ENCODE data around the gene HAUS7. TPM values are rescaled to one million over a fixed set of nuclear protein-coding genes. Genes with fewer than 3 reads are reported as not detected.

Gene HAUS7
- total and polyA plus RNA-seq, 5 donors from 2014 or later: 28.0 to 43.1 (median 34.4) TPM

GRCh38 chrX:153412746-153413720 is 57.3 kb downstream of the HAUS7 start:
- Histone ChIP-seq H3K4me3 (ENCODE audit: low read depth, low read length) (no peak overlapping the region), H3K27me3 (ENCODE audit: control insufficient read depth, insufficient read depth, low read length) (no peaks in the 10 kb centered on the region), H3K36me3 (ENCODE audit: control insufficient read depth, insufficient read depth, low read length) (no peaks in the 10 kb centered on the region), H3K27ac (ENCODE audit: insufficient read depth, low read length, poor library complexity, severe bottlenecking) (no peak overlapping the region), H3K9me3 (ENCODE audit: control insufficient read depth in 2 of 2, low read length in 2 of 2) (no peaks in the 10 kb centered on the region), H3K4me1 (ENCODE audit: control insufficient read depth, insufficient read depth, low read length, poor library complexity, severe bottlenecking) (peaks cover 7% of the 10 kb centered on the region)
- Mint-ChIP-seq H3K27ac (no peak overlapping the region), H3K36me3 (no peaks in the 10 kb centered on the region), H3K4me1 (peaks cover 0 to 11% (median 4%) of the 10 kb centered on the region in 4 donors), H3K9me3 (no peaks in the 10 kb centered on the region), H3K4me3 (no peak overlapping the region), H3K27me3 (peaks cover 4% of the 10 kb centered on the region)
- no peak for DNase-seq
- ATAC-seq (ENCODE audit: low read depth in 2 of 2): no peak

DNA sequence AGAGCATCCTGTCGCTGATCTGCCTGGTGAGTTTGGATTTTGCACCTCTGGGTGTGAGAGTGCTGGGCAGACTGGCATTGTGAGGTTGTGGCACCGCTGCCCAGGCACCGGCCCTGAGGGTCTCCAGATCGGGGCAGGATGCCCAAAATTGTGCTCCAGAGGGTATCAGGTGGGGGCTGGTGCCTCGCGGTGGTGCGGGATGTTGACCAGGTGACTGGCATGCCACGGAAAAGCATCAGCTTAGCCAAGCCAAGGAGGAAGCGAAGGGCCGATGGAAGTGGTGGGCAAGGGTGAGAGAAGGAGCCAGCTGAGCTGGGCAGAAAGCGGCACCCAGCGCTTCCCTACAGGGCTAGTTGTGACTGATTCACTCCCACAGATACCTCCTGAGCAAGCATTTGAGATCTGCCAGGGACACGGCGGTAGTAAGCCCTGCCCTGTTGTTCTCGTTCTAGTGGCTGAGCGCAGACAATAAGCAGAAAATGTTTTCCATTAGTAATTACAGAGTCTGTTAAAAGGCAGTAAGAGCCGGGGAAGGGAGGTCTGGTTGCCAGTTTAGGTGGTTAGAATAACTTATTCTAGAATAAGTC is 58.3 kb downstream of the HAUS7 start:
- Mint-ChIP-seq H3K4me1 (peaks cover 0 to 11% (median 4%) of the 10 kb centered on the region in 4 donors), H3K9me3 (no peaks in the 10 kb centered on the region), H3K27me3 (peaks cover 4% of the 10 kb centered on the region), H3K36me3 (no peaks in the 10 kb centered on the region), H3K4me3 (peak overlapping the region in 3 of 4 donors; percentile 73 to 86 (median 82)), H3K27ac (no peak overlapping the region)
- Histone ChIP-seq H3K4me1 (ENCODE audit: control insufficient read depth, insufficient read depth, low read length, poor library complexity, severe bottlenecking) (peaks cover 7% of the 10 kb centered on the region), H3K27ac (ENCODE audit: insufficient read depth, low read length, poor library complexity, severe bottlenecking) (no peak overlapping the region), H3K27me3 (ENCODE audit: control insufficient read depth, insufficient read depth, low read length) (no peaks in the 10 kb centered on the region), H3K9me3 (ENCODE audit: control insufficient read depth in 2 of 2, low read length in 2 of 2) (no peaks in the 10 kb centered on the region), H3K4me3 (ENCODE audit: low read depth, low read length) (no peak overlapping the region), H3K36me3 (ENCODE audit: control insufficient read depth, insufficient read depth, low read length) (no peaks in the 10 kb centered on the region)
- ATAC-seq (ENCODE audit: low read depth in 2 of 2) (no peak), DNase-seq (no peak)

GRCh38 chrX:153411255-153411987 is 59.0 kb downstream of the HAUS7 start, which contains the start of gene ZFP92:
TSS of gene ZFP92 (plus strand) at chrX:153411472. CDS start at chrX:153418323, 6,851 bp downstream.
- peaks cover 0 to 11% (median 4%) of the 10 kb centered on the region in 4 donors for H3K4me1 Mint-ChIP-seq
- H3K36me3 Mint-ChIP-seq: no peaks in the 10 kb centered on the region
- Histone ChIP-seq H3K9me3 (ENCODE audit: control insufficient read depth in 2 of 2, low read length in 2 of 2) (no peaks in the 10 kb centered on the region), H3K4me1 (ENCODE audit: control insufficient read depth, insufficient read depth, low read length, poor library complexity, severe bottlenecking) (peaks cover 7% of the 10 kb centered on the region), H3K36me3 (ENCODE audit: control insufficient read depth, insufficient read depth, low read length) (no peaks in the 10 kb centered on the region), H3K4me3 (ENCODE audit: low read depth, low read length) (no peak within 1 kb of the TSS), H3K27ac (ENCODE audit: insufficient read depth, low read length, poor library complexity, severe bottlenecking) (no peak within 1 kb of the TSS), H3K27me3 (ENCODE audit: control insufficient read depth, insufficient read depth, low read length) (no peaks in the 10 kb centered on the region)
- no peaks in the 10 kb centered on the region for H3K9me3 Mint-ChIP-seq
- H3K4me3 Mint-ChIP-seq: peak within 1 kb of the TSS in 3 of 4 donors; percentile 74 to 86 (median 82)
- ATAC-seq (ENCODE audit: low read depth in 2 of 2): peak; percentile 28 to 48
- DNase-seq: peak; percentile 2 to 19 (median 18)
- peaks cover 4% of the 10 kb centered on the region for H3K27me3 Mint-ChIP-seq
- peak within 1 kb of the TSS in 1 of 3 donors; percentile 89 for H3K27ac Mint-ChIP-seq

DNA sequence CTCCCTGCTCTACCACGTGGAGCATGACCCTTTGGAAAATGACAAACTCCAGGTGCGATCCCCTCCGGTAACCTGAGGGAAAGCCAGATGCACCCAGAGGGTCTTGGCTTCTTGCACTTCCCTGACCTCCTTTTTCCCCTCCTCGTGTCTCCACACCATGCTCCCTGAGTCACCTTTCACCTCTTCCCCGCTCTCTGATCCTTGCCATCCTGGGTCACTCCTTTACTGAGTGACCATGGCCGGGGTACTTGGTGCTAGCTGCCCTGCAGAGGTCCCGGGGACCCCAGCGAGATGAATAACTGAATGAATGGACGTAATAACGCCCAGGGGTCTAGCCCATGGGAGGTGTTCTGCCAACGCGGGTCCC is 59.5 kb downstream of the HAUS7 start:
- H3K4me1 Mint-ChIP-seq: peaks cover 0 to 11% (median 4%) of the 10 kb centered on the region in 4 donors
- no peaks in the 10 kb centered on the region for H3K36me3 Mint-ChIP-seq
- Histone ChIP-seq H3K4me1 (ENCODE audit: control insufficient read depth, insufficient read depth, low read length, poor library complexity, severe bottlenecking) (peaks cover 7% of the 10 kb centered on the region), H3K4me3 (ENCODE audit: low read depth, low read length) (no peak overlapping the region), H3K27me3 (ENCODE audit: control insufficient read depth, insufficient read depth, low read length) (no peaks in the 10 kb centered on the region), H3K36me3 (ENCODE audit: control insufficient read depth, insufficient read depth, low read length) (no peaks in the 10 kb centered on the region), H3K27ac (ENCODE audit: insufficient read depth, low read length, poor library complexity, severe bottlenecking) (no peak overlapping the region), H3K9me3 (ENCODE audit: control insufficient read depth in 2 of 2, low read length in 2 of 2) (no peaks in the 10 kb centered on the region)
- peak overlapping the region in 1 of 3 donors; percentile 89 for H3K27ac Mint-ChIP-seq
- DNase-seq (no peak), ATAC-seq (ENCODE audit: low read depth in 2 of 2) (no peak)
- no peaks in the 10 kb centered on the region for H3K9me3 Mint-ChIP-seq
- H3K27me3 Mint-ChIP-seq: peaks cover 4% of the 10 kb centered on the region
- peak overlapping the region in 2 of 4 donors; percentile 70 to 74 for H3K4me3 Mint-ChIP-seq

DNA sequence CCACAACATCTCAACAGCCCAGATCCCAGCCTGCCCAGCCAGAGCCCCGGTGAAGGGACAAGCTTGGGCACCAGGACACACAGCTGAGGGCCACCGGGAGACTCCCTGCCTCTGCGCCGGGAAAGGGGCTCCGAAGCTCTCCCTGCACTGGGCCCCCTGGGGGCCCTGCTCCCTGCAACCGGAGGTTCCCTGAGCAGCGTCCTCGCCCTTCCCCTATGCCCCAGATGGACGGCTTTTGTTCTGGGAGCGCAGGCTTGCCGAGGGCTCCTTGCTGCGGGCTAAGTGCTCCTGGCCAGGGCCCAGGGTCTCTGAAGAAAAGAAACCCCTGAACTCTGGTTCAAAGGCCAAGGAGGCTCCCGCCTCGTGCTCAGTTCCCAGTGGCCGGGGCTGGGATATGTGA is 60.0 kb downstream of the HAUS7 start:
- H3K9me3 ChIP-seq (ENCODE audit: control insufficient read depth in 2 of 2, low read length in 2 of 2): no peaks in the 10 kb centered on the region
- H3K9me3 Mint-ChIP-seq: no peaks in the 10 kb centered on the region
- no peaks in the 10 kb centered on the region for H3K36me3 Mint-ChIP-seq
- no peak overlapping the region for H3K4me3 ChIP-seq (ENCODE audit: low read depth, low read length)
- no peak overlapping the region for H3K4me3 Mint-ChIP-seq
- no peaks in the 10 kb centered on the region for H3K36me3 ChIP-seq (ENCODE audit: control insufficient read depth, insufficient read depth, low read length)
- no peak overlapping the region for H3K27ac ChIP-seq (ENCODE audit: insufficient read depth, low read length, poor library complexity, severe bottlenecking)
- no peak overlapping the region for H3K27ac Mint-ChIP-seq
- H3K27me3 Mint-ChIP-seq: peaks cover 4% of the 10 kb centered on the region
- peaks cover 7% of the 10 kb centered on the region for H3K4me1 ChIP-seq (ENCODE audit: control insufficient read depth, insufficient read depth, low read length, poor library complexity, severe bottlenecking)
- ATAC-seq (ENCODE audit: low read depth in 2 of 2): no peak
- no peaks in the 10 kb centered on the region for H3K27me3 ChIP-seq (ENCODE audit: control insufficient read depth, insufficient read depth, low read length)
- DNase-seq: no peak
- peaks cover 0 to 11% (median 4%) of the 10 kb centered on the region in 4 donors for H3K4me1 Mint-ChIP-seq

- H3K27ac ChIP-seq (ENCODE audit: insufficient read depth, low read length, poor library complexity, severe bottlenecking): no peak overlapping the region
- no peaks in the 10 kb centered on the region for H3K36me3 ChIP-seq (ENCODE audit: control insufficient read depth, insufficient read depth, low read length)
- ATAC-seq (ENCODE audit: low read depth in 2 of 2) (no peak), DNase-seq (no peak)
- Mint-ChIP-seq H3K27me3 (peaks cover 4% of the 10 kb centered on the region), H3K27ac (no peak overlapping the region), H3K36me3 (no peaks in the 10 kb centered on the region), H3K4me3 (no peak overlapping the region), H3K4me1 (peaks cover 0 to 11% (median 4%) of the 10 kb centered on the region in 4 donors), H3K9me3 (no peaks in the 10 kb centered on the region)
- H3K4me3 ChIP-seq (ENCODE audit: low read depth, low read length): no peak overlapping the region
- peaks cover 7% of the 10 kb centered on the region for H3K4me1 ChIP-seq (ENCODE audit: control insufficient read depth, insufficient read depth, low read length, poor library complexity, severe bottlenecking)
- H3K27me3 ChIP-seq (ENCODE audit: control insufficient read depth, insufficient read depth, low read length): no peaks in the 10 kb centered on the region
- H3K9me3 ChIP-seq (ENCODE audit: control insufficient read depth in 2 of 2, low read length in 2 of 2): no peaks in the 10 kb centered on the region
Measured at GRCh38 chrX:153409414-153410101, 60.8 kb downstream of the HAUS7 start.

GRCh38 chrX:153408871-153409351 is 61.5 kb downstream of the HAUS7 start:
- peaks cover 4% of the 10 kb centered on the region for H3K27me3 Mint-ChIP-seq
- H3K27ac Mint-ChIP-seq: no peak overlapping the region

More at GRCh38 chrX:153408871-153409351, 61.5 kb downstream of the HAUS7 start:
- no peak overlapping the region for H3K27ac ChIP-seq (ENCODE audit: insufficient read depth, low read length, poor library complexity, severe bottlenecking)
- H3K27me3 ChIP-seq (ENCODE audit: control insufficient read depth, insufficient read depth, low read length): no peaks in the 10 kb centered on the region
- H3K36me3 ChIP-seq (ENCODE audit: control insufficient read depth, insufficient read depth, low read length): no peaks in the 10 kb centered on the region
- H3K4me3 Mint-ChIP-seq: no peak overlapping the region
- ATAC-seq (ENCODE audit: low read depth in 2 of 2) (no peak), DNase-seq (no peak)
- peaks cover 7% of the 10 kb centered on the region for H3K4me1 ChIP-seq (ENCODE audit: control insufficient read depth, insufficient read depth, low read length, poor library complexity, severe bottlenecking)
- no peak overlapping the region for H3K4me3 ChIP-seq (ENCODE audit: low read depth, low read length)
- peaks cover 0 to 11% (median 4%) of the 10 kb centered on the region in 4 donors for H3K4me1 Mint-ChIP-seq
- no peaks in the 10 kb centered on the region for H3K36me3 Mint-ChIP-seq
- no peaks in the 10 kb centered on the region for H3K9me3 Mint-ChIP-seq
- no peaks in the 10 kb centered on the region for H3K9me3 ChIP-seq (ENCODE audit: control insufficient read depth in 2 of 2, low read length in 2 of 2)

Data from CD4-positive, CD25-positive, alpha-beta regulatory T cell (primary cell).